Common myeloid progenitor, CD34-positive (primary cell): ENCODE data around the gene TPM3.
"Not testable (repeated sequence)": the region's sequence is repeated elsewhere in the genome, so short reads cannot be mapped to it uniquely, and the experiment has no call there.

Source experiments
- CTCF ChIA-PET: fragments of 350-600 bp; sonication (Branson Sonifier 250); formaldehyde crosslinking; loops from one replicate; lab custom pipeline; 2021; ENCODE audit warnings: antibody characterized with exemption; lab: Charles Lee
- POLR2A ChIA-PET: fragments of 350-600 bp; sonication (Branson Sonifier 250); formaldehyde crosslinking; loops from one replicate; lab custom pipeline; 2021; ENCODE audit warnings: antibody characterized with exemption; lab: Charles Lee
- DNase-seq, 3 donors: peaks; one replicate each; pipeline versions ENCODE4 v3.0.0 to v3.0.0-alpha.2; 2013
- H3K27ac ChIP-seq, 2 experiments: 1 replicate in 1 of 2; 2 replicates in 1 of 2; pipeline ENCODE4 v1.7.0; 2013; ENCODE audit warnings: inconsistent platforms in 2 of 2, low read length in 2 of 2, mild to moderate bottlenecking in 2 of 2, low read depth in 1 of 2, moderate library complexity in 1 of 2; ENCODE audit not compliant: severe bottlenecking in 2 of 2, insufficient read depth in 1 of 2, poor library complexity in 1 of 2
- H3K27me3 ChIP-seq, 5 experiments: replicated peaks in 2 of 5; 1 replicate in 3 of 5; 2 replicates in 2 of 5; pipeline versions ENCODE4 v1.6.1 to v1.7.0; 2013; ENCODE audit warnings: low read length in 4 of 5, mild to moderate bottlenecking in 2 of 5, moderate library complexity in 2 of 5, inconsistent platforms in 1 of 5; ENCODE audit not compliant: insufficient read depth in 5 of 5, control insufficient read depth in 4 of 5
- H3K36me3 ChIP-seq, 4 experiments: 1 replicate in 2 of 4; 2 replicates in 2 of 4; pipeline versions ENCODE4 v1.6.1 to v1.7.0; 2013; ENCODE audit warnings: low read length in 3 of 4, control low read depth in 1 of 4, mild to moderate bottlenecking in 1 of 4; ENCODE audit not compliant: control insufficient read depth in 4 of 4, insufficient read depth in 4 of 4
- H3K4me1 ChIP-seq, 4 experiments: 1 replicate in 3 of 4; 2 replicates in 1 of 4; pipeline versions ENCODE4 v1.6.1 to v1.7.1; 2013; ENCODE audit warnings: low read length in 3 of 4, mild to moderate bottlenecking in 3 of 4, control low read depth in 1 of 4, inconsistent platforms in 1 of 4, moderate library complexity in 1 of 4; ENCODE audit not compliant: control insufficient read depth in 4 of 4, insufficient read depth in 4 of 4; ENCODE audit errors: control extremely low read depth in 1 of 4
- H3K4me3 ChIP-seq, 7 experiments: 1 replicate in 4 of 7; 2 replicates in 3 of 7; pipeline versions ENCODE4 v1.5.1 to v1.7.0; 2013; ENCODE audit warnings: mild to moderate bottlenecking in 7 of 7, low read length in 6 of 7, moderate library complexity in 6 of 7, inconsistent platforms in 2 of 7, low read depth in 2 of 7, control low read depth in 1 of 7; ENCODE audit not compliant: insufficient read depth in 4 of 7, control insufficient read depth in 1 of 7; ENCODE audit errors: extremely low read depth in 1 of 7
- H3K9me3 ChIP-seq, 5 experiments: 1 replicate in 4 of 5; 2 replicates in 1 of 5; pipeline versions ENCODE4 v1.6.1 to v1.7.1; 2013; ENCODE audit warnings: low read length in 4 of 5, mild to moderate bottlenecking in 2 of 5, inconsistent platforms in 1 of 5, low read depth in 1 of 5, moderate library complexity in 1 of 5; ENCODE audit not compliant: control insufficient read depth in 4 of 5, insufficient read depth in 2 of 5; ENCODE audit errors: control extremely low read depth in 1 of 5
- WGBS: methylation state at CpG from one replicate; pipeline ENCODE4 v1.1.5; 2013; ENCODE audit not compliant: insufficient coverage; 5-methylcytosine and 5-hydroxymethylcytosine counted together

The TPM3 gene

DNA sequence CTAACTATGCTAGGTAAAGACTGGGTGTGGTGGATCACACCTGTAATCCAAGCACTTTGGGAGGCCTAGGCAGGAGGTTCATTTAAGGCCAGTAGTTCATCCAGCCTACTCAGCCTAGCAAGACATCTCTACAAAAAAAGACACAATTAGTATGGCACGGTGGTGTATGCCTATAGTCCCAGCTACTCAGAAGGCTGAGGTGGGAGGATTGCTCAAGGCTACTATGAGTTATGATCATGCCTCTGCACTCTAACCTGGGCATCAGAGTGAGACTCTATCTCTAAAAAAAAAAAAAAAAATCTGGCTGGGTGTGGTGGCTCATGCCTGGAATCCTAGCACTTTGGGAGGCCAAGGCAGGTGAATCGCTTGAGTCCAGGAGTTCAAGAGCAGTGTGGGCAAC lies 58.6 kb downstream of the TPM3 start:
- ChIA-PET POLR2A (no interaction called here), CTCF (no interaction called here)
- no peak overlapping the region for H3K27ac ChIP-seq
- H3K4me1 ChIP-seq: peaks cover 0 to 3% (median 0%) of the 10 kb centered on the region in 4 experiments
- H3K36me3 ChIP-seq: no peaks in the 10 kb centered on the region
- H3K4me3 ChIP-seq: no peak overlapping the region
- no peaks in the 10 kb centered on the region for H3K9me3 ChIP-seq
- 100% methylated on average over 1 of the region's 2 CpGs for WGBS
- no peaks in the 10 kb centered on the region for H3K27me3 ChIP-seq
- no peak for DNase-seq

- H3K4me1 ChIP-seq: peaks cover 0 to 3% (median 0%) of the 10 kb centered on the region in 4 experiments
- H3K27ac ChIP-seq: no peak overlapping the region
- ChIA-PET CTCF (interaction anchor here (0.6 to 1.3 kb wide), 2 partner anchors 15 to 799 kb away, joined by 3 read pairs; no protein-coding TSS in a partner anchor), POLR2A (no interaction called here)
- no peaks in the 10 kb centered on the region for H3K36me3 ChIP-seq
- peak in 2 of 3 donors; percentile 30 to 53 for DNase-seq
- no peaks in the 10 kb centered on the region for H3K27me3 ChIP-seq
- H3K9me3 ChIP-seq: no peaks in the 10 kb centered on the region
- no peak overlapping the region for H3K4me3 ChIP-seq
- WGBS: no CpG with 5 or more reads among the region's 2 CpGs
Observed at GRCh38 chr1:154129391-154129970, 62.4 kb downstream of the TPM3 start.

GRCh38 chr1:154123205-154123604 lies 68.7 kb downstream of the TPM3 start:
- H3K36me3 ChIP-seq, DNase-seq, H3K27ac ChIP-seq, H3K4me3 ChIP-seq, H3K4me1 ChIP-seq, H3K9me3 ChIP-seq, POLR2A ChIA-PET, CTCF ChIA-PET, H3K27me3 ChIP-seq: not testable (repeated sequence)
- 100% methylated on average over 3 of the region's 11 CpGs for WGBS

GRCh38 chr1:154117642-154118041 lies 74.3 kb downstream of the TPM3 start:
- WGBS: no CpG with 5 or more reads among the region's 5 CpGs
- CTCF ChIA-PET: no interaction called here
- POLR2A ChIA-PET: no interaction called here

DNA sequence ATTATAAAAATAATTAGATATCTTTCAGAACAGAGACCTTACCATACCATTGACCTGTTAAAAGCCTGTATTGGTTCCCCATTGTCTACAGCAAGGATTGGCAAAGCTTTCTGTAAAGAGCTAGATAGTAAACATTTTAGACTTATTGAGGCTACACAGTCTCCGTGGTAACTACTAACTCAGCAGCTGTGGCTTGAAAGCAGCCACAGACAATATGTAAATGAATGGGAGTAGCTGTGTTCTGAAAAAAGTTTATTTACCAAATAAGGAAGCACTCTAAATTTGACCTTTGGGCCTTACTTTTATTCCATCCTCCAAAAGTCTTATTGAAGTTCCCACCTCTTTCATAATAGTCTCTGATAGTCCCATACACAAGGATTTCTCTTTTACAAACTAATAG lies 76.7 kb downstream of the TPM3 start:
- no CpG with 5 or more reads among the region's 1 CpG for WGBS
- DNase-seq: peak; percentile 25 to 85 (median 69)
- Histone ChIP-seq H3K9me3 (no peaks in the 10 kb centered on the region), H3K4me1 (peaks cover 0 to 6% (median 0%) of the 10 kb centered on the region in 4 experiments), H3K36me3 (no peaks in the 10 kb centered on the region), H3K27ac (peak overlapping the region in 1 of 2 experiments; percentile 6), H3K27me3 (no peaks in the 10 kb centered on the region), H3K4me3 (no peak overlapping the region)
- CTCF ChIA-PET: interaction anchor here (0.8 to 1.5 kb wide), 2 partner anchors 10 to 14 kb away, joined by 3 read pairs; no protein-coding TSS in a partner anchor
- POLR2A ChIA-PET: interaction anchor here (0.9 kb wide), 1 partner anchor 125 kb away, joined by 3 read pairs; no protein-coding TSS in a partner anchor

More at GRCh38 chr1:154117642-154118041, 74.3 kb downstream of the TPM3 start:
- Histone ChIP-seq H3K9me3 (no peaks in the 10 kb centered on the region), H3K36me3 (no peaks in the 10 kb centered on the region), H3K27ac (no peak overlapping the region), H3K4me1 (peaks cover 0 to 6% (median 0%) of the 10 kb centered on the region in 4 experiments), H3K27me3 (no peaks in the 10 kb centered on the region), H3K4me3 (no peak overlapping the region)
- DNase-seq: no peak
